K562 (cell line): ENCODE results near the gene ARPC4. TPM values are rescaled to one million over a fixed set of nuclear protein-coding genes. Genes with fewer than 3 reads are reported as not detected.

Experiments used
- CBX3 ChIP-seq, 2 experiments: IDR thresholded peaks; 1 replicate in 1 of 2; 2 replicates in 1 of 2; pipeline ENCODE4 v1.6.1; 2012; ENCODE audit warnings: inconsistent platforms in 2 of 2, low read length in 2 of 2, borderline replicate concordance in 1 of 2, control low read depth in 1 of 2
- ERF ChIP-seq: fragments of 450-650 bp; formaldehyde crosslinking; IDR thresholded peaks from 2 replicates; pipeline ENCODE4 v1.4.0; 2020; ENCODE audit warnings: mild to moderate bottlenecking, mixed read lengths
- ETV1 ChIP-seq: fragments of 450-650 bp; conservative IDR thresholded peaks from 2 replicates; pipeline ENCODE4 v1.6.1; 2016; ENCODE audit warnings: missing genetic modification characterization, control low read depth, low read depth, missing compliant biosample characterization
- FOSL1 ChIP-seq: fragments of 200-800 bp; sonication (Bioruptor generic); conservative IDR thresholded peaks from 2 replicates; pipeline ENCODE4 v1.6.1; 2016; ENCODE audit warnings: missing genetic modification characterization, missing compliant biosample characterization
- FOXK2 ChIP-seq, 2 experiments: fragments of 450-650 bp; IDR thresholded peaks in 1 of 2; conservative IDR thresholded peaks in 1 of 2; 2 replicates each; pipeline ENCODE4 v1.6.1; 2016; ENCODE audit warnings: low read depth in 2 of 2, mild to moderate bottlenecking in 1 of 2
- GABPB1 ChIP-seq: sonication (generic); formaldehyde crosslinking; IDR thresholded peaks from 2 replicates; pipeline ENCODE4 v1.8.0; 2022; ENCODE audit warnings: mild to moderate bottlenecking, missing genetic modification reagents
- GTF2A2 ChIP-seq: IDR thresholded peaks from 2 replicates; pipeline ENCODE4 v1.6.1; 2016; ENCODE audit warnings: mild to moderate bottlenecking, missing genetic modification characterization, missing compliant biosample characterization
- HBP1 ChIP-seq: fragments of 450-650 bp; formaldehyde crosslinking; IDR thresholded peaks from 2 replicates; pipeline ENCODE4 v1.4.0; 2022; ENCODE audit warnings: missing genetic modification characterization
- HNRNPK ChIP-seq: fragments of 200-400 bp; formaldehyde crosslinking; IDR thresholded peaks from one replicate; pipeline ENCODE4 v1.6.1; 2018; ENCODE audit warnings: mild to moderate bottlenecking, low read depth, low read length; ENCODE audit not compliant: poor library complexity, severe bottlenecking
- KDM2B ChIP-seq: fragments of 250-450 bp; sonication (Bioruptor Pico); IDR thresholded peaks from 2 replicates; pipeline ENCODE4 v1.8.0; 2021; ENCODE audit warnings: mild to moderate bottlenecking, moderate library complexity
- PRMT5 ChIP-seq: sonication (generic); formaldehyde crosslinking; IDR thresholded peaks from 2 replicates; pipeline ENCODE4 v1.5.0; 2020; ENCODE audit warnings: missing genetic modification reagents
- SFPQ ChIP-seq: fragments of 200-400 bp; formaldehyde crosslinking; IDR thresholded peaks from 2 replicates; pipeline ENCODE4 v1.6.1; 2017; ENCODE audit warnings: mild to moderate bottlenecking, low read depth, low read length, moderate library complexity
- SMARCE1 ChIP-seq: fragments of 450-650 bp; IDR thresholded peaks from 2 replicates; pipeline ENCODE4 v1.7.1; 2016; ENCODE audit warnings: mild to moderate bottlenecking
- SRSF9 ChIP-seq: fragments of 200-400 bp; formaldehyde crosslinking; IDR thresholded peaks from 2 replicates; pipeline ENCODE4 v1.6.1; 2017; ENCODE audit warnings: low read depth, low read length, borderline replicate concordance
- TFAP4 ChIP-seq: sonication (generic); formaldehyde crosslinking; IDR thresholded peaks from 2 replicates; pipeline ENCODE4 v1.8.0; 2022; ENCODE audit warnings: missing genetic modification reagents, mild to moderate bottlenecking, moderate library complexity, borderline replicate concordance
- ZBTB11 ChIP-seq, 3 experiments: fragments of 200-800 bp in 1 of 3; fragments of 250-450 bp in 1 of 3; fragments of 450-650 bp in 1 of 3; sonication (Bioruptor Pico) in 1 of 3; sonication (Bioruptor generic) in 1 of 3; formaldehyde crosslinking in 1 of 3; IDR thresholded peaks; 2 replicates each; pipeline versions ENCODE4 v1.6.1 to v1.8.0; 2016 to 2022; ENCODE audit warnings: mild to moderate bottlenecking in 2 of 3, missing genetic modification characterization in 2 of 3, missing compliant biosample characterization in 1 of 3, moderate library complexity in 1 of 3
- ZBTB5 ChIP-seq: fragments of 450-650 bp; IDR thresholded peaks from 2 replicates; pipeline ENCODE4 v1.6.1; 2017; ENCODE audit warnings: antibody characterized with exemption
- polyA plus RNA-seq, 8 experiments: library from polyadenylated mRNA; depleted of rRNA in 4 of 8; stranded (reverse) in 5 of 8; unstranded in 3 of 8; fragments of >200 nt; fragmentation: Nextera tagmentation in 2 of 8; fragmentation: Illumina TruSeq in 1 of 8; extraction: Ambion mirVana in 2 of 8; extraction: Trizol in 1 of 8; gene quantifications; 2 replicates each; pipeline versions ENCODE4 v1.2.1 to v1.2.3, GENCODE V29; 2011 to 2014; ENCODE audit warnings: inconsistent platforms in 1 of 8, missing spikeins in 1 of 8
- total RNA-seq, 7 experiments: library from RNA; depleted of rRNA in 6 of 7; stranded (reverse); fragments of >200 nt in 6 of 7; fragmentation: Illumina TruSeq in 2 of 7; extraction: Trizol in 2 of 7; gene quantifications; 2 replicates each; pipeline versions ENCODE4 v1.2.1 to v1.2.3, GENCODE V29; 2011 to 2021; ENCODE audit warnings: low replicate concordance in 1 of 7

ARPC4 gene
- total and polyA plus RNA-seq, 9 of the 15 experiments (the other 6 are each of a cell fraction or from before 2014, with no cell fraction given), result 20.1 to 153 (median 119) TPM

GRCh38 chr3:9791790-9792404 lies 985 bp upstream of the ARPC4 start (continued):
- TF ChIP-seq ZBTB11 (CRISPR knock-in tag; IDR thresholded peaks at IDR 0.05), result no peak
- no peak for TF ChIP-seq FOXK2 (conservative IDR thresholded peaks at IDR 0.05 in 1 of 2, IDR thresholded peaks at IDR 0.05 in 1 of 2; ENCODE audit: low read depth in 2 of 2)
- no peak for TF ChIP-seq ZBTB5
- no peak for TF ChIP-seq HBP1 (CRISPR knock-in tag)
- TF ChIP-seq SRSF9, result no peak
- no peak for TF ChIP-seq HNRNPK
- TF ChIP-seq SMARCE1, result no peak; the same call in 1 of the 2 replicates
- no peak for TF ChIP-seq FOSL1 (tag)
- TF ChIP-seq CBX3 (IDR thresholded peaks at IDR 0.05; ENCODE audit: borderline replicate concordance in 1 of 2, low read length in 2 of 2), result peak in 1 of 2 experiments; percentile 57; a peak in 1 of 3 replicates
- no peak for TF ChIP-seq KDM2B (CRISPR knock-in tag)
- TF ChIP-seq TFAP4 (CRISPR knock-in tag), result no peak
- TF ChIP-seq ETV1 (tag), result no peak
- TF ChIP-seq ERF, result peak; percentile 18; the same call in 1 of the 2 replicates
- TF ChIP-seq GTF2A2 (tag), result no peak
- no peak for TF ChIP-seq PRMT5 (CRISPR knock-in tag)
- TF ChIP-seq SFPQ, result no peak
- no peak; the same call in 1 of the 2 replicates for TF ChIP-seq GABPB1
